Measurements from ENCODE around the gene ANXA3. TPM values are rescaled to one million over a fixed set of nuclear protein-coding genes. Genes with fewer than 3 reads are reported as not detected.
"Not testable (repeated sequence)": the region's sequence is repeated elsewhere in the genome, so short reads cannot be mapped to it uniquely, and the experiment has no call there.

Gene ANXA3
- polyA plus RNA-seq, 12 donors, result 6.7 to 70.7 (median 8.7) TPM; not detected in 1

DNA sequence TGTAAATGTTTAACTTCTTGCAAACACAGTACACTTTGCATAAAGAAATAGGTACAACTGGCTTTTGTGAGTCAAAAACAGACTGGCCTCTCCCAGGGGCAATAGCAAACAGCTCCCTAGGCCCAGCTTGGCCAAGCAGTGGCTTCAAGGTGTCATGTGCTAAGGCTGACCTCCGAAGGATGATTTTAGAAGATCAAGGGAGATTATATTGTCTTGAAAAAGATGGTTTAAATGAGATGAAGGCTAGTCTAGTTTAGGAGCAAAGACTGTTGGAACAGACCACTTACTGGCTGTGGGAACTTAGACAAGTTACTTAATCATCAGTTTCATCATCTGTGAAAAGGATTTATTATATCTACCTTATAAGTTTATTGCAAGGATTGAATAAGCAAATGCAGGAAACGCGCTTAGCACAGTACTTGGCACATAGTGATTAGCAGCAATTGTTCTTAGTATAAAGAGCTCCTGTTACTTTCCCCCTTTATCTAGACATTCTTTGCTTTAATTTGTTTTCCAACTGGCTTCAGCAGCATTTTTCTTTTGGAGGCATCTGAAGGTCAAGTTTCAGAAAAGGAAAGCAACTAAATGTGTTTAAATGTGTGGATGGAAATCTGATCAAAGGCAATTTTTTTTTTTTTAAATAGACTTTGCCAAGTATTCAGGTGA, 17.2 kb downstream of the ANXA3 start:
- DNase-seq, result peak; percentile 31

DNA sequence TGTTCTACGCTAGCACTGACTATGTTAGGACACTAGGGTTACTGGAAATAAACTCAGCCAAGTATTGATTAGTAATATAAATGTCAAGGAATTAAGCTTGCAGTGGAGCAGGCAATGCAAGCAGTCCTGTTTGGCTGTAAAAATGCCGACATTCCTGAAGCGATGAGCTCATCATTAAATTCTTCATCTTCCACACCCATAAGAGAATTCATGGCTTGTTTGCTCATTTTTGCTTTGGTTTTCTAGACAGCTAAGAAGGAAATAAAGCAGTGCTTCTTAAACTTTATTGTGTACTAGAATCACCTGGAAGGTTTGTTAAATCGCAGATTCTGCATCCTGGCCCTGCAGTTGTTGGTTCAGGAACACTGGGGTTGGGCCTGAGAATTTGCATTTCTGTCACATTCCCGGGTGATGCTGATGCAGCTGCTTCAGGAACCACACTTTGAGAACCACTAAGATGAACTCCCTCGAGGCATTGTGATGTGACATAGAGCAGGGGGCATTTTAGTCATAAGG, 17.8 kb downstream of the ANXA3 start:
- peak; percentile 56 for DNase-seq

DNA sequence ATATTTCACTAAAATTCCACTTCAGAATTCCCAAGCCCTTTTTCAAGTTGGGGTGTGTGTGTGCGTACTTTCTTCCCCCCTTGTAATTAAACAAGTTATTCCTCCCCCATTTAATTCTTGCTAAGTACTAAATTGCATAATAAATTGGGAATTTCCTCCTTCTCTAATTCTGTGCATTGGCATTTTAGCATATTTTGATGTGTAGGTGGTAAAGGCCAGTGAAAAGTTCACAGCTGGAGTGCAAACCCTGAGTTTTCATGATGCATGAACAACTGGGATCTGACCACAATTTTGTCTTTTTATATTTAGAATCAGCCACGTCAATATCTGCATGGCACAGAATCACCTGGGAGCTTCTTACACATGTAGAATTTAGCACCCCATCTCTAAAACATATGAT, 18.5 kb downstream of the ANXA3 start:
- DNase-seq, result no peak

DNA sequence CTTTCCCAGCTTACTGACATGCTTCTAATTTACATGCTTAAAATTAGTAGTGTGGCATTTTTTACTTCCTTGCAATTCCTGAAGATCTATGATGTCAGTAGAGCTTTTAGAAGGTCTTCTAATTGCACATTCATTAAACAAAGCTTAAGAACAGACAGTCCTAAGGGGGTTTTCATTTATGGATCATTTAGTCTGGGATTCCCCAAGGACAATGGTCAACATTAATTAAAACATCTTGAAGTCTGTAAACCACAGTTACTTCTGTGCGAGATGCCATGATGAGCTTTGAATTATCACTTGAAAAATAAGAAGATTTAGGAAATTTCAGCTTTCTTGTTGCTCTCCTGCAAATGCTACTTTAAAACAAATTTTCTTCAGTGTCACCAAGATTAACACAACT, 20.2 kb downstream of the ANXA3 start:
- DNase-seq, result no peak

GRCh38 chr4:78578674-78579425, 27.3 kb downstream of the ANXA3 start:
- no peak for DNase-seq

DNA sequence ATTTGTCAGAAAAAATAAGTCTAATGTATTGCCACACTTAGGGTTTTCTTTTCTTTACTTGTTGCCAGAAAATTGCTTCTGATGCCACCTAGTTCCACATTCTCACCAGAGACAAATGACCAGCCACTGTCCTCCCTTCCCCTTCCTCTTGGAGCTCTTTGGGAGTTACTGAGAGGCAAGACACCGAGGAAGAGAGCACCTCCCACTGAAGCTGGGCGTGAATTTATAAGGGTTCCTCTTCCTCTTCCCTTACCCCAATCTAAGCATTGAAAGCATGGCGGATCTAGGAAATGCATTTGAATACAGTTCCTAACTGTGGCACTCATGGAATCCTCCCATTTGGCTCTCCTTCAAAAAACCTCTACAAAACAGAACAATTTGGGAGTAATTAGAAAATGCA, 30.0 kb downstream of the ANXA3 start:
- DNase-seq, result no peak

- DNase-seq, result no peak
Measured at GRCh38 chr4:78584863-78585547, 33.4 kb downstream of the ANXA3 start.

DNA sequence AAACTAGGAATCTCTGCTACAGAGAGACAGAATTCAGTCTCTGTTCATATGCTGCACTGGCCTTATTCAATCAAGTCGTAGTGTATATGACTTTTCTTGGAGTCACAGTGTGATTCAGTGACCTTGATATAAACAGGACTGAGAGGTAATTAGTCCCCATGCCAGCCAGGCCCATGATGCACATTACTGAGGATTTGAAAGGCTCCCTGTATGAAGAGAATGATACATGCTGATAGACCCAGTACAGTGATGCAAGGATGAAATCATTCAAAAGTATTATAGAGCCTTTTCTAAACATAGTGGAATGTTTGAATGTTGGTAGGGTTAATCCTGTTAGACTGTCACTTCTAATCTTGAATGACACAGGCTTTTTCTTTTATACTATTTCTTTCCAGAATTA, 34.1 kb downstream of the ANXA3 start:
- no peak for DNase-seq

DNA sequence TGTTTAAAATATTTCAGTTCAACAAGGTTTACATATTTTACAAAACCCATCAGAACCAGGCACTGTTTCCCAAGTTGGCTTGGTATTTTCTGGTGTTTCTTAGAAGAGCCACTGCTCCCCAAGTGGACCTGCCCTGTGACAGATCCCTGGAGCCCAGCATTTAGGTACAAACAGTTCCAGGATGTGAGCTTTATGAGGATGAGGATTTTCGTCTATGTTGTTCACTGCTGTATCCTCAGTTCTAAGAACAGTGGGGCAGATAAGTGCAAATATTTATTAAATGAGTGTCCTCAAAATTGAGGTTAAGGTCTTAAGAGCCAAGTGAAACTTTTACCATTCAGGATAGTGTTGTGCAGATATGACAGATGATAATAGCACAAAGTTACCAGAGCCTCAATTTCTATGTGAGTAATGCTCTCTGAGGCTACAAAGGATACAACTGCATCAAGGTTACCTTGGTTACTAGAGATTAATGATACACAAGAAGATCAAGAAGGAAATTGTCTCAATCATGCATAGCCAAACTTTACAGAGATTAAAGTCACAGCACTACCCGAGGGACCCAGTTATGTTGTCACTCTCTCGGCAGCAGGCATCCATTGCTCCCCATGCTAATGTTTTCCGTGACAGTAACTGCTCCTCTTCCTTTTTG, 37.5 kb downstream of the ANXA3 start:
- DNase-seq, result no peak

DNA sequence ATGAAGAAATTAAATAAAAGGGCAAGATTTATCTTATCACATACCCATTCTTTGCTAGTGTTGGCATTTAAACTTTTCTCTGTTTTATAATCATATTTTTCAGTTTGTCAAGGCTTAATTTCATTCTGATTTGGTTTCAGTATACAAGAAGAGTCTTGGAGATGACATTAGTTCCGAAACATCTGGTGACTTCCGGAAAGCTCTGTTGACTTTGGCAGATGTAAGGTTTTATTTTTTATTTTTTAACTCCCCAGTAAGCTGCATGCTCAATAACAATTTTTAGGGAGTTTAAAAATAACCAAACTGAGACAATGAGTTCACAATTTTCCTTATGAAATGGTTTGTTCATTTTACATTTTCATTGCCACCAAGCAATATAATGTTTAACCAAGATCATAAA, 39.8 kb downstream of the ANXA3 start:
- DNase-seq, result peak; percentile 37

GRCh38 chr4:78592088-78592783, 40.7 kb downstream of the ANXA3 start:
- DNase-seq, result no peak

GRCh38 chr4:78596111-78596742, 44.7 kb downstream of the ANXA3 start:
- DNase-seq, result no peak

DNA sequence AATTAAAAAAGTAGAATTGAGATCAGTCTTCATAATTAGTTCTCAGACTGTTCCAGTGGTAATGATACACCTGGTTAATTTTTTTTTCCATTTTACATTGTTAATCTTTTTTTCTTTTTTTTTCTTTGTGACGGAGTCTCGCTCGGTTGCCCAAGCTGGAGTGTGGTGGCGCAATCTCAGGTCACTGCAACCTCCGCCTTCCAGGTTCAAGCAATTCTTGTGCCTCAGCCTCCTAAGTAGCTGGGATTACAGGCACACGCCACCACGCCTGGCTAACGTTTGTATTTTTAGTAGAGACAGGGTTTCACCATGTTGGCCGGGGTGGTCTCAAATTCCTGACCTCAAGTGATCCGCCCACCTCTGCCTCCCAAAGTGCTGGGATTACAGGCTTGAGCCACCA, 46.9 kb downstream of the ANXA3 start:
- not testable (repeated sequence) for DNase-seq

- no peak for DNase-seq
Measured at GRCh38 chr4:78599147-78599546, 47.6 kb downstream of the ANXA3 start.

GRCh38 chr4:78599931-78600375, 48.4 kb downstream of the ANXA3 start:
- DNase-seq, result no peak

DNA sequence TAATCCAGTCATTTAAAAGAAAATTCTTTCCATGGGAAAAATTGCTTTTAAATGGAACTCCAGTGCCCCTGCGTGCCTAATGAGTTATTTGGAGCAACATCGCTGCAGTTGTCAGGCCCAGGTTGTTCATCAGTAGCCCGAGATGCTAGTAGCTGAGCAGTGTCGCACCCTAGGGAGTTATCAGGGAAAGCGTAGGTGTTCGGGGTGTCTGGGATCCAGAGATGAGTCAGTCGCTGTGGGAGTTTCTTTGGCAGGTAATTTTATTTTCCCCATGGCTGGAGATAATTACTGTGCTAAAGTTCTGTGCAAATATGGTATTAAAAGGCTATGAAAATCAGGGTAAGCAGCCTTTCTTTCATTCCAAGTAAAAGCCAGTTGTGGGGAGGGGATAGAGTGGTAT, 49.4 kb downstream of the ANXA3 start:
- no peak for DNase-seq

- DNase-seq, result no peak
Measured at GRCh38 chr4:78602334-78602733, 50.8 kb downstream of the ANXA3 start.

GRCh38 chr4:78603384-78603783, 51.8 kb downstream of the ANXA3 start:
- DNase-seq, result no peak

DNA sequence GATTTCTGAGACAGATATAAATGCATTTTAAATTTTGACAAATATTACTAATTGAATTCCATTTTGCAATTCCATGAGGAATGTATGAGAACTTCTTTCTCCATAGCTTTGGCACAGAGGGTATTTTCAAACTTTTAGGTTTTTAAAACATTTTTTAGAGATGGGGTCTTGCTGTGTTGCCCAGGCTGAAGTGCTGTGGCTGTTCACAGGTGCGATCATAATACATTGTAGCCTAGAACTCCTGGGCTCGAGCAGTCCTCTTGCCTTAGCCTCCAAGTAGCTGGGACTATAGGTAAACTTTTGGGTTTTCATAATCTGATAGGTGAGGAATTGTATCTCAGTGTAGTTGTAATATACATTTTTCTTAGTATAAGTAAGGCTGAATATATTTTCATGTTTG, 53.4 kb downstream of the ANXA3 start:
- no peak for DNase-seq

DNA sequence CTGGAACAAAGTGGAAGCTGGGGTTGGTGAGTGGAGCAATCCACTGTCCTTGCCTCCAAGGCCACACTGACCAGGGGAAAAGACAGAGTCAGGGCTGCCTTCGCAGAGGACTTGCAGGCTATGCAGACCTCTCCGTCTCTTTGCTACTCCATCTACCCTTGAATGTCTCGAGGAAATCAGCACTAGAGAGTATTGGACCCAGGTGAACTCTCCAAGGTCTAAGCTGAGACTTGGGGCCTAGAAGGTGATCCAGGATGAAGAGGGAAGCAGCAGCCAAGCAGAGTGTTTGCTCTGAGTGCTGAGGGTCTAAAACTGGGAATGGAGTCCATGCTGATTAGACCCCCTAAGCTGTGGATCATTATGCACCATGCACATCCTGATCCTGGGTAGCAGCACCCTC, 54.5 kb downstream of the ANXA3 start:
- DNase-seq, result no peak

GRCh38 chr4:78606530-78607095, 55.0 kb downstream of the ANXA3 start:
- DNase-seq, result no peak

Data from muscle of arm (tissue), 12 donors.